Measurements from ENCODE around the gene UBE2D2.
A peak's percentile ranks its signal among the peaks of the same experiment; 100 is the strongest.
"Not testable (repeated sequence)": the region's sequence is repeated elsewhere in the genome, so short reads cannot be mapped to it uniquely, and the experiment has no call there.

UBE2D2 gene

DNA sequence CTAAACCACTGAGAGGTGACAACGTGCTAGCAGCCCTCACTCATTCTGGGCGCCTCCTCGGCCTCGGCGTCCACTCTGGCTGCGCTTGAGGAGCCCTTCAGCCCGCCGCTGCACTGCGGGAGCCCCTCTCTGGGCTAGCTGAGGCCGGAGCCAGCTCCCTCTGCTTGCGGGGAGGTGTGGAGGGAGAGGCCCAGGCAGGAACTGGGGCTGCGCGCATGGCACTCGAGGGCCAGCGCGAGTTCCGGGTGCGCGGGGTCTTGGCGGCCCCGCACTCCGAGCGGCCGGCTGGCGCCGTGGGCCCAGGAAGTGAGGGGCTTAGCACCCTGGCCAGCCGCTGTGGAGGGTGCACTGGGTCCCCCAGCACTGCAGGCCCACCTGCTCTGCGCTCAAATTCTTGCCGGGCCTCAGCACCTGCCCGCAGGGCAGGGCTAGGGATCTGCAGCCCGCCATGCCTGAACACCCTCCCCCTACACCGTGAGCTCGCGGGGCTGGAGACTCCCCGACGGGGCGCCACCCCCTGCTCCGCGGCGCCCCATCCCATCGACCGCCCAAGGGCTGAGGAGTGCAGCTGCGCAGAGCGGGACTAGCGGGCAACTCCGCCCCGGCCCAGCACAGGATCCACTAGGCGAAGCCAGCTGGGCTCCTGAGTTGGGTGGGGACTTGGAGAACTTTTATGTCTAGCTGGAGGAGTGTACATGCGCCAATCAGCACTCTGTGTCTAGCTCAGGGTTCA lies 11.8 kb upstream of the UBE2D2 start:
- DNase-seq (ENCODE audit: low read depth, low spot score) = no peak

DNA sequence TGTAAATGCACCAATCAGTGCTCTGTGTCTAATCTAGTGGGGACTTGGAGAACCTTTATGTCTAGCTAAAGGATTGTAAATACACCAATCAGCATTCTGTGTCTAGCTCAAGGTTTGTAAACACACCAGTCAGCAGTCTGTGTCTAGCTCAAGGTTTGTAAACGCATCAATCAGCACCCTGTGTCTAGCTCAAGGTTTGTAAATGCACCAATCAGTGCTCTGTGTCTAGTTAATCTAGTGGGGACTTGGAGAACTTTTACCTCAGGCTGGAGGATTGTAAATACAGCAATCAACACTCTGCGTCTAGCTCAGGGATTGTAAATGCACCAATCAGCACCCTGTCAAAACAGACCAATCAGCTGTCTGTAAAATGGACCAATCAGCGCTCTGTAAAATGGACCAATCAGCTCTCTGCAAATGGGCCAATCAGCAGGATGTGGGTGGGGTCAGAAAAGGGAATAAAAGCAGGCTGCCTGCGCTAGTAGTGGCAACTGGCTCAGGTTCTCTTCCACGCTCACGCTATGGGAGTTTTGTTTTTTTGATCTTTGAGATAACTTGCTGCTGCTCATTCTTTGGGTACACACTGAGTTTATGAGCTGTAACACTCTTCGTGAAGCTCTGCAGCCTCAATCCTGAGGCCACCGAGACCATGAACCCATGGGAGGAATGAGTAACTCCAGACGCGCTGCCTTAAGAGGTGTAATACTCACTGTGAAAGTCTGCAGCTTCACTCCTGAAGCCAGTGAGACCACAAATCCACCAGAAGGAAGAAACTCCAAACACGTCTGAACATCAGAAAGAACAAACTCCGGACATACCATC lies 10.9 kb upstream of the UBE2D2 start:
- DNase-seq (ENCODE audit: low read depth, low spot score) = peak; percentile 21

GRCh38 chr5:139551191-139551889 lies 9.8 kb upstream of the UBE2D2 start:
- DNase-seq (ENCODE audit: low read depth, low spot score) = no peak

- DNase-seq (ENCODE audit: low read depth, low spot score) = no peak
Measured at GRCh38 chr5:139552893-139553575, 8.1 kb upstream of the UBE2D2 start.

GRCh38 chr5:139554264-139554663 lies 6.9 kb upstream of the UBE2D2 start:
- DNase-seq (ENCODE audit: low read depth, low spot score) = no peak

GRCh38 chr5:139557811-139558210 lies 3.3 kb upstream of the UBE2D2 start:
- no peak for DNase-seq (ENCODE audit: low read depth, low spot score)

- DNase-seq (ENCODE audit: low read depth, low spot score) = peak; percentile 46
Measured at GRCh38 chr5:139561655-139562451, 714 bp downstream of the UBE2D2 start.

- DNase-seq (ENCODE audit: low read depth, low spot score) = peak; percentile 36
Measured at GRCh38 chr5:139562847-139563246, 1.7 kb downstream of the UBE2D2 start.

DNA sequence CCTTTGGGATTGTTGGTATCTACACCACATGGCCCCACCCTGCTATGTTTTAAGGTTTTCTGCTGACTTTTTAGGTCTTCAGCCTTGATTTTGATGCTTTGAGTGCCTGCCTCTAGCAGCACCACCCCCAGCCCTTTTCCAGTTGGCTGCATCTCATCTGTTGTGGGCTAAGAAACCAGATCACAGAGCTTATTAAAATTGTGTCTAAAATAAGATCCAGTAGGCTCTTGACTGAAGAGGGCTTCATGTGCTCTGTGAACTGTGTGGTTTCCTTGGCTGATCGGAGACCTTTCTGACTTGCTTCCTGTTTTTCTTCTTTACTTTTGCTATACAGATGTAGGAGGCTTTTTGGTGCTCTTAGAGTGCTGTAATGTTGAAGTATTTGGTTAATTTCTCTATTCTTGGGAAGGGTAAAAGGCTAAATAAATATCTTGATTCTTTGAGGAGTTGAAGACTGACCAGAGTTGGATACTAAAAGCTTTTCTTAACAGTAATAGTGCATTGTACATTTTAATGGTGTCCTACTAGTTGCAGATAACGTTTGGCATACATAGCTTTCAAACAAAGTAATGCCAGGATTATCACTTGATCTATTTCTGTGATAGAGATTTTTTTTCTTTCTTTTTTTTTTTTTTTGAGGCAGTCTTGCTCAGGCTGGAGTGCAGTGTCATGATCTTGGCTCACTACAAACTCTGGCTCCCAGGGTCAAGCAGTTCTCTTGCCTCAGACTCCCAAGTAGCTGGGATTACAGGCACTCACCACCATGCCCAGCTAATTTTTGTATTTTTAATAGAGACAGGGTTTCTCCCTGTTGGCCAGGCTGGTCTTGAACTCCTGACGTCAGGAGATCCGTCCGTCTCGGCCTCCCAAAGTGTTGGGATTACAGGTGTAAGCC lies 4.5 kb downstream of the UBE2D2 start:
- DNase-seq (ENCODE audit: low read depth, low spot score) = no peak

DNA sequence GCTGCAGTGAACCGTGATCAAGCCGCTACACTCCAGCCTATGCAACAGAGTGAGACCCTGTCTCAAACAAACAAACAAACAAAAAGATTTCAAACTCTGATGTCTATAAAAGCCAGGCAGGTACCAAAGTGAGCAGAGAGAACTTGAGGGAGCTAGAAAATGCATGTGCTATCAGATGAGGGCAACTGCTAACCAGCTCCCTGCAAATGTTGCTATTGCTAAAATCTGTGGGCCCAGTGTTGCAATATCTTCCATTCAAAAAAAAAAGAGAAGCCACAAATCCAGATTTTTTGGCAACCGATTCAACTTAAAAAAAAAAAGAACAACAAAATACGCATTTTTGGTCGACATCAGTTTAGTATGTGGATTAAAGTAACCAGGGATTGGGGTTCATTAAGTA lies 5.5 kb downstream of the UBE2D2 start:
- DNase-seq (ENCODE audit: low read depth, low spot score) = no peak

DNA sequence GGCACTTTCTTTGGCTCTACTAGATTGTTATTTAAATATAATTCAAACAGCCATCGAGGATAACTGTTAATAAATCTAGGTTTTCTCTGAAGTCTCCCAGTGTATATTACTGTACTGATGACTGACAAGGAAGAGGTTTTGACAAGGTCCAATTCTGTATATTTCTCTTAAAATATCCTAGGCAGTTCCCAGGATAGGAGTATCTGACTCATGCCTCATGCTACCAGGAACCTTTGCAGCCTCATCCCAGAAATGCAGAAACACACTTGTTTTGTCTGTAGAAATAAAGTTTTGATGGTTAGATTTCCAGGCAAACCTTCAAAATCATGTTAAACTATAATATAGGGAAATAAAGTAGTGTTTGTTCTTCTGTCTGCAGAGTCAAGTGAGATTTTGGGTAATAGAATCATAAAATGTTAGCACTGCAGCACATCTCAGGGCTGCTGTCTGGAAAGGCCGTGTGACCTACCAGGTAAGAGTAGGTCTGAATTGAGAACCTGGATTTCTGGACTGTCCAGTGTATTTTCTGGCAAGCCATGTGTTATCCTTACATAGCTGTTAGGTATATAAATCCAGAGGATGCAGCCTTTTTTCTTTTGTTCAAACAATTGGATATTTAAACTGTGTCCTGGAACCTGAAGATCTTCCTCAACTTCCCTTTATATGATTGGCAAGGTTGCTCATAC lies 8.3 kb downstream of the UBE2D2 start:
- no peak for DNase-seq (ENCODE audit: low read depth, low spot score)

- no peak for DNase-seq (ENCODE audit: low read depth, low spot score)
Measured at GRCh38 chr5:139571543-139571942, 10.4 kb downstream of the UBE2D2 start.

GRCh38 chr5:139571966-139572365 lies 10.8 kb downstream of the UBE2D2 start:
- DNase-seq (ENCODE audit: low read depth, low spot score) = no peak

GRCh38 chr5:139574641-139575312 lies 13.6 kb downstream of the UBE2D2 start:
- no peak for DNase-seq (ENCODE audit: low read depth, low spot score)

DNA sequence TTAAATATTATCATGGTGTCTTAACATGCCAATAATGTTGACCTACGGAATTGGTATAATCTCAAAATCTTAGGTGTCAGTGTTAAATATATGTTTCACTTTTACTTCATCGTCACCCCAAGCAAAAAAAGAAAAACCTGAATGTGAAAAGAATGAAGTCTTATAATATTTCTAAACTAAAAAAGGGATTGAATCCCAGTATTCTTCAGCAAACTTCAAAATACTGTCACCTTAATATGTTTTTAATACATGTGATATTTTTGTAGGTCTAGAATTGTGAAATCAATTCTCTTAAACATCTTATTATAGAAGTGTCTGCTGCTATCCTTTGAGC lies 14.1 kb downstream of the UBE2D2 start:
- no peak for DNase-seq (ENCODE audit: low read depth, low spot score)

DNA sequence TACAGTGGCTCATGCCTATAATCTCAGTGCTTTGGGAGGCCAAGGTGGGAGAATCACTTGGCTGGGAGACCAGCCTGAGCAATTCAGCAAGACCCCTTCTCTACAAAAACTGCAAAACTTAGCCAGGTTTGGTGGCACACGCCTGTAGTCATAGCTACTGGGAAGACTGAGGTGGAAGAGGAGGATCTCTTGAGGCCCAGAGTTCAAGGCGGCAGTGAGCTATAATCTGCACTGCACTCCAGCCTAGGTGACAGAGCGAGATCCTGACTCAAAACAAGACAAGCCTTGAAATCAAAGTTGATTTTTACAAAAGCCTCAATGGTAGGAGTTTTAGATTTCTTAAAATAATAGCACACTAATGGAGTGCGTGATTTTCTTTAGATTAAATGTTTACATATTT lies 14.6 kb downstream of the UBE2D2 start:
- no peak for DNase-seq (ENCODE audit: low read depth, low spot score)

GRCh38 chr5:139577689-139578290 lies 16.7 kb downstream of the UBE2D2 start:
- DNase-seq (ENCODE audit: low read depth, low spot score) = no peak

DNA sequence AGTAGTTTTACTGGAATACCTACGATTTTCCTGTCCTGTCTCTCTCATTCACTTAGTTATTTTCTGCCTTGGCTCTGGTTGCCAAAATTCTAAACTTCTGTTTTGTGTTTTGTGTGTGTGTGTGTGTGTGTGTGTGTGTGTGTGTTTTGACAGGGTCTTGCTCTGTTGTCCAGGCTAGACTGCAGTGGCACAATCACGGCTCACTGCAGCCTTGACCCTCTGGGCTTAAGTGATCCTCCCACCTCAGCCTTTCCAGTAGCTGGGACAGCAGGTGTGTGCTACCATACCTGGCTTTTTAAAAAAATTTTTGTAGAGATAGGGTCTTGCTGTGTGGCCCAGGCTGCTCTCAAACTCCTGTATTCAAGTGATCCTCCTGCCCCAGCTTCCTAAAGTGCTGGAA lies 17.2 kb downstream of the UBE2D2 start:
- no peak for DNase-seq (ENCODE audit: low read depth, low spot score)

GRCh38 chr5:139582181-139582580 lies 21.0 kb downstream of the UBE2D2 start:
- DNase-seq (ENCODE audit: low read depth, low spot score) = not testable (repeated sequence)

All from ELF-1 (cell line).